Upper lobe of left lung (tissue), 6 donors: ENCODE measurements around the gene A1CF. TPM values are rescaled to one million over a fixed set of nuclear protein-coding genes. Genes with fewer than 3 reads are reported as not detected.
"Not testable (repeated sequence)": the region's sequence is repeated elsewhere in the genome, so short reads cannot be mapped to it uniquely, and the experiment has no call there.

Experiments
- ATAC-seq, 2 donors: fragments of 200-7000 bp; cut with Tn5 transposase; one replicate each; pipeline ENCODE4 v1.9.1; 2022; ENCODE audit warnings: mild to moderate bottlenecking in 2 of 2, moderate library complexity in 2 of 2; ENCODE audit not compliant: low FRiP score in 2 of 2
- DNase-seq, 2 donors: peaks; one replicate each; pipeline ENCODE4 v3.0.0-alpha.2; 2019 to 2020
- H3K27ac ChIP-seq, 4 donors: fragments of 200-600 bp; sonication (generic); one replicate each; pipeline ENCODE4 v1.5.1; 2016 to 2019
- H3K27me3 ChIP-seq, 4 donors: fragments of 200-600 bp; sonication (generic); one replicate each; pipeline ENCODE4 v1.5.1; 2017 to 2019
- H3K36me3 ChIP-seq, 4 donors: fragments of 200-600 bp; sonication (generic); one replicate each; pipeline ENCODE4 v1.5.1; 2016 to 2019
- H3K4me1 ChIP-seq, 4 donors: fragments of 200-600 bp; sonication (generic); one replicate each; pipeline ENCODE4 v1.5.1; 2018 to 2019
- H3K4me3 ChIP-seq, 4 donors: fragments of 200-600 bp; sonication (generic); one replicate each; pipeline ENCODE4 v1.5.1; 2017 to 2019; ENCODE audit warnings: mild to moderate bottlenecking in 2 of 4, moderate library complexity in 1 of 4
- H3K9me3 ChIP-seq, 4 donors: fragments of 200-600 bp; sonication (generic); one replicate each; pipeline ENCODE4 v1.5.1; 2018 to 2019
- EP300 ChIP-seq, 4 donors: sonication (generic); formaldehyde crosslinking; IDR thresholded peaks; one replicate each; pipeline ENCODE4 v1.5.1; 2017; ENCODE audit warnings: antibody characterized with exemption in 4 of 4, control low read depth in 2 of 4
- POLR2A ChIP-seq, 4 donors: fragments of 450-650 bp; IDR thresholded peaks; one replicate each; pipeline ENCODE4 v1.5.1; 2016 to 2017; ENCODE audit warnings: antibody characterized with exemption in 4 of 4, mild to moderate bottlenecking in 2 of 4
- POLR2AphosphoS5 ChIP-seq, 2 donors: sonication (generic); formaldehyde crosslinking; IDR thresholded peaks; one replicate each; pipeline ENCODE4 v1.5.1; 2017; ENCODE audit warnings: antibody characterized with exemption in 2 of 2
- WGBS, 2 donors: methylation state at CpG; one replicate each; pipeline ENCODE4 v1.1.5; 2017 to 2018; 5-methylcytosine and 5-hydroxymethylcytosine counted together
- total RNA-seq, 6 donors: library from RNA; depleted of rRNA in 4 of 6; stranded (reverse); fragments of >200 nt in 4 of 6; gene quantifications; one replicate each; pipeline versions ENCODE4 v1.1.0 to v1.2.1, GENCODE V29; 2016 to 2021
- TF ChIP-seq, protein P1 (sequence below), 6 experiments: fragments of 450-650 bp in 4 of 6; fragments of 200-600 bp in 2 of 6; sonication (generic) in 2 of 6; IDR thresholded peaks; one replicate each; pipeline ENCODE4 v1.5.1; 2016 to 2019; ENCODE audit warnings: antibody characterized with exemption in 6 of 6
- donor health status: DM: no; HTN: no; CAD: no; lungs with moderate emphysema.
- donor health status: DM: no; HTN: yes; CAD: no; lungs with severe emphysema.

A1CF gene
- total RNA-seq, 6 donors from 2014 or later, result 0.17 to 0.40 TPM; not detected in 4

DNA sequence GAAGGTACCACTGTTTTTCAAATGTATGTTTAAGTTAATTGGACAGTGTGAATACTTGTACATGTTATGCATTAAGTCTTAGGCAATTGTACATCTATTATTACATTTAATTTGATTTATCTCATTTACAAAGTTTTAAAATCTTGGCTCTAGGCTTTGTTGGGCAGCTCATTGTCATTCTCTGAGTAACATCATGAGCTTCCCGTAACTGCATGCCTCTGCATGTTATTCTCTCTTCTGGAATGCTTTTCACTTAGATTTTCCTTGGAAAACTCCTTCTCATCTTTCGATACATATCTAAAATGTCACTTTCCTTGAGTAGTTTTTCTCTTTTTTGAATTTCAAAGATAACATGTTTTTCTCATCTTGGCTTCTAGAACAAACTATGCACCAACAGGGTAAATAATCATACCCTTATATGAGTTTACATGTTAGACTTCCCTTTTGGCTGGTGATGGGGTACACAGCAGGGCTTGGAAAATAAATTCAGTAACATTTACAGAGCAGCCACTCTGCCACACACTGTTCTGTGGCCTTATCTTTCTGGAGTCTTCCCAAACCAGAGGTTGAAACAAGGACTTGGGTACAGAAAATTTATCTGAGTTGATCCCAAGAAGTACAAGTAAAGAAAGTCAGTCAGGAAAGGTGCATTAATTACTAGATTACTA is 42.2 kb upstream of the A1CF start:
- ATAC-seq (no peak), DNase-seq (no peak)
- H3K4me1 ChIP-seq, result no peaks in the 10 kb centered on the region
- no peaks in the 10 kb centered on the region for H3K27me3 ChIP-seq
- no peak overlapping the region for H3K27ac ChIP-seq
- peaks cover 0 to 11% (median 5%) of the 10 kb centered on the region in 4 donors for H3K9me3 ChIP-seq
- WGBS, 2 donors, result 80 to 84% methylated on average over 2 of the region's 2 CpGs
- no peak for TF ChIP-seq EP300 (IDR thresholded peaks at IDR 0.05)
- no peak for TF ChIP-seq POLR2AphosphoS5 (IDR thresholded peaks at IDR 0.05)
- TF ChIP-seq, protein P1, sequence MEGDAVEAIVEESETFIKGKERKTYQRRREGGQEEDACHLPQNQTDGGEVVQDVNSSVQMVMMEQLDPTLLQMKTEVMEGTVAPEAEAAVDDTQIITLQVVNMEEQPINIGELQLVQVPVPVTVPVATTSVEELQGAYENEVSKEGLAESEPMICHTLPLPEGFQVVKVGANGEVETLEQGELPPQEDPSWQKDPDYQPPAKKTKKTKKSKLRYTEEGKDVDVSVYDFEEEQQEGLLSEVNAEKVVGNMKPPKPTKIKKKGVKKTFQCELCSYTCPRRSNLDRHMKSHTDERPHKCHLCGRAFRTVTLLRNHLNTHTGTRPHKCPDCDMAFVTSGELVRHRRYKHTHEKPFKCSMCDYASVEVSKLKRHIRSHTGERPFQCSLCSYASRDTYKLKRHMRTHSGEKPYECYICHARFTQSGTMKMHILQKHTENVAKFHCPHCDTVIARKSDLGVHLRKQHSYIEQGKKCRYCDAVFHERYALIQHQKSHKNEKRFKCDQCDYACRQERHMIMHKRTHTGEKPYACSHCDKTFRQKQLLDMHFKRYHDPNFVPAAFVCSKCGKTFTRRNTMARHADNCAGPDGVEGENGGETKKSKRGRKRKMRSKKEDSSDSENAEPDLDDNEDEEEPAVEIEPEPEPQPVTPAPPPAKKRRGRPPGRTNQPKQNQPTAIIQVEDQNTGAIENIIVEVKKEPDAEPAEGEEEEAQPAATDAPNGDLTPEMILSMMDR (IDR thresholded peaks at IDR 0.05), result no peak
- no peak for TF ChIP-seq POLR2A (IDR thresholded peaks at IDR 0.05)
- H3K4me3 ChIP-seq, result no peak overlapping the region
- no peaks in the 10 kb centered on the region for H3K36me3 ChIP-seq

DNA sequence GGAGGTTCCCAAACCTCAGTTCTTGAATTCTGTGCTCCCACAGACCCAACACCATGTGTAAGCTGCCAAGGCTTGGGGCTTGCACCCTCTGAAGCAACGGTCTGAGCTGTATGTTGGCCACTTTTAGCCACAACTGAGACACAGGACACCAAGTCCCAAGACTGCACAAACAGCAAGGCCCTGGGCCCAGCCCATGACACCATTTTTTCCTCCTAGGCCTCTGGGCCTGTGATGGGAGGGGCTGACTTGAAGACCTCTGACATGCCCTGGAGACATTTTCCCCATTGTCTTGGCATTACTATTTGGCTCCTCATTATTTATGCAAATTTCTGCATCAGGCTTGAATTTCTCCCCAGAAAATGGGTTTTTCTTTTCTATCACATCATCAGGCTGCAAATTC is 38.0 kb upstream of the A1CF start:
- 45% methylated on average over 1 of the region's 1 CpG; no CpG with 5 or more reads in 1 of the 2 donors for WGBS, 2 donors
- H3K9me3 ChIP-seq, result peaks cover 0 to 12% (median 5%) of the 10 kb centered on the region in 4 donors
- not testable (repeated sequence) for DNase-seq, H3K27ac ChIP-seq, ATAC-seq, H3K36me3 ChIP-seq, H3K4me3 ChIP-seq, H3K4me1 ChIP-seq, H3K27me3 ChIP-seq

DNA sequence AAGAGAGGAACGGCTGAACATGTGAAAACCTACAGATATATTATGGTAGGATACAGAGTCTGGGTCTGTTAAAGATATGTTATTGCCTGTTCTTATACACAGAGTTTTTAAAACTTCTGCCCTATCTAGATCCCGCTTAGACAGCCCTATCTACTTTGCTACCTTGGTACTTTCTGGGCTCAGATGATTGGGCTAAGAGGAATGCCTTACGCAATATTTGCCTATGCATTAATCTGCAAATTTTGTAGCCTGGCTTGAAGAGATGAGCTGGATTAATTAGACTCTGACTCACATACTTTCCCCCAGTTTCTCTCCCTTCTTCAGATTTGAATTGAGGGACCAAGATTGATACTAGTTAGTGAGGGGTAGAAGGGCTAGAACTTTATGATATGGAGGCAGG is 33.6 kb upstream of the A1CF start:
- H3K9me3 ChIP-seq, result peaks cover 0 to 12% (median 5%) of the 10 kb centered on the region in 4 donors
- H3K27ac ChIP-seq, result no peak overlapping the region
- no peaks in the 10 kb centered on the region for H3K4me1 ChIP-seq
- no peak overlapping the region for H3K4me3 ChIP-seq
- TF ChIP-seq POLR2AphosphoS5 (IDR thresholded peaks at IDR 0.05) (no peak), EP300 (IDR thresholded peaks at IDR 0.05) (no peak), POLR2A (IDR thresholded peaks at IDR 0.05) (no peak)
- TF ChIP-seq, protein P1 (IDR thresholded peaks at IDR 0.05), result no peak
- no peaks in the 10 kb centered on the region for H3K27me3 ChIP-seq
- DNase-seq (no peak), ATAC-seq (no peak)
- 91 to 92% methylated on average over 3 of the region's 3 CpGs for WGBS, 2 donors
- no peaks in the 10 kb centered on the region for H3K36me3 ChIP-seq

DNA sequence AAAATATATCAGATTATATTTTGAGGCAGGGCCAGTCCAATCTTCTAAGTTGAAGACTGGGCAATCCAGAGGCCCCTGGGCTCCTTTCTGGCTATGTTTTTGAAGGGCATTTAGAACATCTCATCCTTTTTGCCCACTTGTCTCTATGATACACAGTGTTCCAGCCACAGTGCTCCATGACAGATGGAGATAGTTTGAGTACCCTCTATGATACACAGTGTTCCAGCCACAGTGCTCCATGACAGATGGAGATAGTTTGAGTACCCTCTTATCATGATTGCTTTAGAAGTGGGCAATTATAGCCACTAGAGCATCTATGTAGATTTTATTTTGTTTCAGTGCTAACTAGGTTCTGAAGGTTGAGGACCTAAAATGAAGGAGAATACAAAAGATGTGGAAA is 33.1 kb upstream of the A1CF start:
- H3K27me3 ChIP-seq, result no peaks in the 10 kb centered on the region
- no peak overlapping the region for H3K4me3 ChIP-seq
- no peaks in the 10 kb centered on the region for H3K36me3 ChIP-seq
- DNase-seq (no peak), ATAC-seq (no peak)
- H3K27ac ChIP-seq, result no peak overlapping the region
- peaks cover 0 to 10% (median 3%) of the 10 kb centered on the region in 4 donors for H3K9me3 ChIP-seq
- no peaks in the 10 kb centered on the region for H3K4me1 ChIP-seq
- TF ChIP-seq POLR2AphosphoS5 (IDR thresholded peaks at IDR 0.05) (no peak), POLR2A (IDR thresholded peaks at IDR 0.05) (no peak), EP300 (IDR thresholded peaks at IDR 0.05) (no peak)
- TF ChIP-seq, protein P1 (IDR thresholded peaks at IDR 0.05), result no peak

DNA sequence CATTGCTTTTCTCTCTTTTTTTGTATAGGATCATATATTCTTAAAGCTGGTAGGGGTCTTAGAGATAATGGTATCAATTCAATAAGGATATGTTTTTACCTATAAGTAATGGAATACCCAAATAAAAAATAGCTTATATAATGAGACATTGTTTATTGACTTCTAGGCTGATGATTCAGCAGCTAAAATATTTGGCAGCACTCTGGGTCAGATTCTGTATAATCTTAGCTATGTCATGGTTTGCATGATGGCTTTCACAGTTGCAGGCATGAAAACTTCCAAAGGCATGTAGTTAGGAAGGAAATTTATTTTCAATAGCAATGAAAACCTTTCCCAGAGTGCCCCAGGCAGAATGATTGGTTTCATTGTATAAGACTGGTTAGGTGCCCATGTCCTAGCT is 32.1 kb upstream of the A1CF start:
- no peaks in the 10 kb centered on the region for H3K27me3 ChIP-seq
- no peak overlapping the region for H3K27ac ChIP-seq
- H3K4me3 ChIP-seq, result no peak overlapping the region
- TF ChIP-seq, protein P1 (IDR thresholded peaks at IDR 0.05), result no peak
- TF ChIP-seq EP300 (IDR thresholded peaks at IDR 0.05) (no peak), POLR2A (IDR thresholded peaks at IDR 0.05) (no peak), POLR2AphosphoS5 (IDR thresholded peaks at IDR 0.05) (no peak)
- H3K9me3 ChIP-seq, result no peaks in the 10 kb centered on the region
- DNase-seq, result no peak
- H3K36me3 ChIP-seq, result no peaks in the 10 kb centered on the region
- no peaks in the 10 kb centered on the region for H3K4me1 ChIP-seq
- ATAC-seq, result no peak
